ENCODE results near the gene ITGA1.

Gene ITGA1

DNA sequence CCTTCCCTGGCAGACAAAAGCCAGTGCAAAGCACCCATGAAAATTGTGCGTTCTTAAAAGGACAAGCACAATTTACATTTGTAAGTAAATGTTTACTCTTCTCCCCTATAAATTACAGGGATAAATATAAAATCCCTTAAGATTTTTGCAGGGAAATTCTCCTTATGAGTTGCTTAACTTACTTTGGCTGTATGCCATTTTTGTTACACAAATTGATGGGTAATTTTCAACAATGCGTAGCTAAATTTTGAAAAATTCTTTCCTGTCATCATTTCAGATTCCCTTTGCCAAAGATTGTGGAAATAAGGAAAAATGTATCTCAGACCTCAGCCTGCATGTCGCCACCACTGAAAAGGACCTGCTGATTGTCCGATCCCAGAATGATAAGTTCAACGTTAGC, 137.3 kb downstream of the ITGA1 start (continued):
- TF ChIP-seq ZNF785 (tag by site-specific recombination; IDR thresholded peaks at IDR 0.05) (no peak), HOXA7 (CRISPR knock-in tag; IDR thresholded peaks at IDR 0.05; ENCODE audit: borderline replicate concordance) (no peak), HOXC10 (CRISPR knock-in tag; IDR thresholded peaks at IDR 0.05) (no peak), ZNF433 (tag by site-specific recombination; IDR thresholded peaks at IDR 0.05; ENCODE audit: low read depth) (no peak), ZNF16 (tag by site-specific recombination; IDR thresholded peaks at IDR 0.05; ENCODE audit: low read depth) (no peak), SP3 (tag by site-specific recombination; IDR thresholded peaks at IDR 0.05) (no peak), ZNF2 (tag by site-specific recombination; IDR thresholded peaks at IDR 0.05) (no peak), GLIS1 (tag by site-specific recombination; IDR thresholded peaks at IDR 0.05) (no peak)
- TF ChIP-seq, protein P1, sequence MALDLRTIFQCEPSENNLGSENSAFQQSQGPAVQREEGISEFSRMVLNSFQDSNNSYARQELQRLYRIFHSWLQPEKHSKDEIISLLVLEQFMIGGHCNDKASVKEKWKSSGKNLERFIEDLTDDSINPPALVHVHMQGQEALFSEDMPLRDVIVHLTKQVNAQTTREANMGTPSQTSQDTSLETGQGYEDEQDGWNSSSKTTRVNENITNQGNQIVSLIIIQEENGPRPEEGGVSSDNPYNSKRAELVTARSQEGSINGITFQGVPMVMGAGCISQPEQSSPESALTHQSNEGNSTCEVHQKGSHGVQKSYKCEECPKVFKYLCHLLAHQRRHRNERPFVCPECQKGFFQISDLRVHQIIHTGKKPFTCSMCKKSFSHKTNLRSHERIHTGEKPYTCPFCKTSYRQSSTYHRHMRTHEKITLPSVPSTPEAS (tag by site-specific recombination; IDR thresholded peaks at IDR 0.05) = no peak

DNA sequence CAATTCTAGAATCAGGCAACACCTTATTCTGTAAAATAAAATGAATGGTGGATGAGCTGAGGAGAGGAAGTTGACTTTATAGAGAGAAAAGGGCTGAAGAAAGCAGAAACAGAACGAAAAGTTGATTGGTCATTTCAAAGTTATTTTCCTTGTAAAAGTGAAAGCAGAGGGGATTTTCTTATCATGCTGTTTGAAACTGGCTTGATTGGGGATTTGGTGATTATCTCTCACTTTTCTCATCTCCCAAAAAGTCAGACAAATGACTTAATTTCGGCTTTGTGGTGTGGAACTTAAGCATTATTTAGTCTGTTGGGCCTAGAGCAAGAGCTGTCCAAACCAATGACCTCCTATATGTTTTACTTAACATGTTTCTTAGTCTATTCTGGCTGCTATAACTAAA, 141.0 kb downstream of the ITGA1 start:
- ChIA-PET CTCF (no interaction called here), POLR2A (no interaction called here)
- Histone ChIP-seq H3K4me3 (ENCODE audit: low read depth, low read length) (no peak overlapping the region), H3K36me3 (ENCODE audit: control insufficient read depth in 2 of 2, insufficient read depth in 1 of 2, low read length in 2 of 2) (no peaks in the 10 kb centered on the region), H3K27ac (ENCODE audit: extremely low read depth, low read depth, low read length) (no peak overlapping the region), H3K9me3 (ENCODE audit: control insufficient read depth, insufficient read depth, low read depth, low read length) (no peaks in the 10 kb centered on the region), H3K4me1 (ENCODE audit: control insufficient read depth, insufficient read depth, low read length) (no peaks in the 10 kb centered on the region)
- TF ChIP-seq, protein P2, sequence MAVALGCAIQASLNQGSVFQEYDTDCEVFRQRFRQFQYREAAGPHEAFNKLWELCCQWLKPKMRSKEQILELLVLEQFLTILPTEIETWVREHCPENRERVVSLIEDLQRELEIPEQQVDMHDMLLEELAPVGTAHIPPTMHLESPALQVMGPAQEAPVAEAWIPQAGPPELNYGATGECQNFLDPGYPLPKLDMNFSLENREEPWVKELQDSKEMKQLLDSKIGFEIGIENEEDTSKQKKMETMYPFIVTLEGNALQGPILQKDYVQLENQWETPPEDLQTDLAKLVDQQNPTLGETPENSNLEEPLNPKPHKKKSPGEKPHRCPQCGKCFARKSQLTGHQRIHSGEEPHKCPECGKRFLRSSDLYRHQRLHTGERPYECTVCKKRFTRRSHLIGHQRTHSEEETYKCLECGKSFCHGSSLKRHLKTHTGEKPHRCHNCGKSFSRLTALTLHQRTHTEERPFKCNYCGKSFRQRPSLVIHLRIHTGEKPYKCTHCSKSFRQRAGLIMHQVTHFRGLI (tag by site-specific recombination; IDR thresholded peaks at IDR 0.05) = no peak
- no peak for TF ChIP-seq ZNF416 (tag by site-specific recombination; IDR thresholded peaks at IDR 0.05)
- TF ChIP-seq ZNF48 (tag by site-specific recombination; IDR thresholded peaks at IDR 0.05) = no peak
- TF ChIP-seq ZNF692 (tag by site-specific recombination; IDR thresholded peaks at IDR 0.05) = no peak
- TF ChIP-seq ZNF146 (tag by site-specific recombination; IDR thresholded peaks at IDR 0.05) = no peak

GRCh38 chr5:52938226-52938625, 150.5 kb downstream of the ITGA1 start:
- Histone ChIP-seq H3K36me3 (ENCODE audit: control insufficient read depth in 2 of 2, insufficient read depth in 1 of 2, low read length in 2 of 2) (no peaks in the 10 kb centered on the region), H3K27ac (ENCODE audit: extremely low read depth, low read depth, low read length) (no peak overlapping the region), H3K9me3 (ENCODE audit: control insufficient read depth, insufficient read depth, low read depth, low read length) (no peaks in the 10 kb centered on the region), H3K4me3 (ENCODE audit: low read depth, low read length) (no peak overlapping the region), H3K4me1 (ENCODE audit: control insufficient read depth, insufficient read depth, low read length) (no peaks in the 10 kb centered on the region)
- no peak for TF ChIP-seq PRDM1 (tag by site-specific recombination; IDR thresholded peaks at IDR 0.05)
- TF ChIP-seq, protein P3, sequence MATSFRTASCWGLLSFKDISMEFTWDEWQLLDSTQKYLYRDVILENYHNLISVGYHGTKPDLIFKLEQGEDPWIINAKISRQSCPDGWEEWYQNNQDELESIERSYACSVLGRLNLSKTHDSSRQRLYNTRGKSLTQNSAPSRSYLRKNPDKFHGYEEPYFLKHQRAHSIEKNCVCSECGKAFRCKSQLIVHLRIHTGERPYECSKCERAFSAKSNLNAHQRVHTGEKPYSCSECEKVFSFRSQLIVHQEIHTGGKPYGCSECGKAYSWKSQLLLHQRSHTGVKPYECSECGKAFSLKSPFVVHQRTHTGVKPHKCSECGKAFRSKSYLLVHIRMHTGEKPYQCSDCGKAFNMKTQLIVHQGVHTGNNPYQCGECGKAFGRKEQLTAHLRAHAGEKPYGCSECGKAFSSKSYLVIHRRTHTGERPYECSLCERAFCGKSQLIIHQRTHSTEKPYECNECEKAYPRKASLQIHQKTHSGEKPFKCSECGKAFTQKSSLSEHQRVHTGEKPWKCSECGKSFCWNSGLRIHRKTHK (tag by site-specific recombination; IDR thresholded peaks at IDR 0.05) = no peak
- no peak for TF ChIP-seq ZNF768 (tag by site-specific recombination; IDR thresholded peaks at IDR 0.05)
- TF ChIP-seq ZNF654 (tag by site-specific recombination; IDR thresholded peaks at IDR 0.05; ENCODE audit: low read depth) = no peak
- ChIA-PET CTCF (interaction anchor here (1.5 to 1.6 kb wide), 2 partner anchors 10 to 21 kb away, joined by 4 to 11 read pairs; no protein-coding TSS in a partner anchor), POLR2A (no interaction called here)
